Breast epithelium (tissue), 4 donors: ENCODE results near the gene SORBS1. TPM values are rescaled to one million over a fixed set of nuclear protein-coding genes. Genes with fewer than 3 reads are reported as not detected.

Source experiments
- DNase-seq, 2 donors: peaks; one replicate each; pipeline ENCODE4 v3.0.0-alpha.2; 2019; ENCODE audit warnings: low spot score in 2 of 2
- H3K27ac ChIP-seq, 2 donors: fragments of 200-600 bp; sonication (generic) in 1 of 2; one replicate each; pipeline ENCODE4 v1.5.1; 2016 to 2019; ENCODE audit warnings: mild to moderate bottlenecking in 1 of 2
- H3K27me3 ChIP-seq, 2 donors: fragments of 200-600 bp; sonication (generic) in 1 of 2; one replicate each; pipeline versions ENCODE4 v1.5.1 to v1.6.0; 2017 to 2019; ENCODE audit warnings: control low read depth in 1 of 2, mild to moderate bottlenecking in 1 of 2
- H3K36me3 ChIP-seq: fragments of 200-600 bp; one replicate; pipeline ENCODE4 v1.5.1; 2019
- H3K4me1 ChIP-seq, 2 donors: fragments of 200-600 bp; sonication (generic); one replicate each; pipeline ENCODE4 v1.5.1; 2016 to 2019; ENCODE audit warnings: control low read depth in 1 of 2
- H3K4me3 ChIP-seq, 3 donors: fragments of 200-600 bp; sonication (generic); 1 replicate in 2 of 3; 2 replicates in 1 of 3; pipeline ENCODE4 v1.5.1; 2016 to 2019; ENCODE audit warnings: mild to moderate bottlenecking in 3 of 3, moderate library complexity in 2 of 3
- H3K9me3 ChIP-seq, 2 donors: fragments of 200-600 bp; sonication (generic) in 1 of 2; one replicate each; pipeline ENCODE4 v1.5.1; 2016 to 2019; ENCODE audit warnings: control low read depth in 1 of 2
- CTCF ChIP-seq, 3 donors: fragments of 450-650 bp; IDR thresholded peaks; one replicate each; pipeline ENCODE4 v1.5.1; 2016 to 2017; ENCODE audit warnings: antibody characterized with exemption in 3 of 3, mild to moderate bottlenecking in 3 of 3, moderate library complexity in 3 of 3
- POLR2A ChIP-seq: fragments of 450-650 bp; IDR thresholded peaks from one replicate; pipeline ENCODE4 v1.6.1; 2016; ENCODE audit warnings: antibody characterized with exemption, mild to moderate bottlenecking, moderate library complexity
- POLR2AphosphoS5 ChIP-seq, 3 donors: sonication (generic); formaldehyde crosslinking; IDR thresholded peaks; one replicate each; pipeline ENCODE4 v1.6.1; 2017; ENCODE audit warnings: antibody characterized with exemption in 3 of 3
- intact Hi-C: fragments of 100-400 bp; cut with DNase I; formaldehyde crosslinking; loops from one replicate; pipeline ENCODE4 v1.15.1; 2023; ENCODE audit warnings: low total_unique reads
- total RNA-seq, 3 donors: library from RNA; depleted of rRNA; stranded (reverse); fragments of >200 nt; gene quantifications; one replicate each; pipeline ENCODE4 v1.1.0, GENCODE V29; 2016

Gene SORBS1
- total RNA-seq, 3 donors from 2014 or later: 156 to 455 (median 200) TPM

- H3K9me3 ChIP-seq: no peaks in the 10 kb centered on the region
- peak overlapping the region; percentile 85 to 91 for H3K27ac ChIP-seq
- TF ChIP-seq CTCF (IDR thresholded peaks at IDR 0.05) (no peak), POLR2AphosphoS5 (IDR thresholded peaks at IDR 0.05) (no peak), POLR2A (no peak)
- intact Hi-C loops: no loop called here
- H3K4me1 ChIP-seq: peaks cover 0 to 26% of the 10 kb centered on the region in 2 donors
- DNase-seq: no peak
- no peaks in the 10 kb centered on the region for H3K27me3 ChIP-seq
- no peak overlapping the region for H3K4me3 ChIP-seq
- H3K36me3 ChIP-seq: no peaks in the 10 kb centered on the region
These were observed 84.0 kb downstream of the SORBS1 start for GRCh38 chr10:95477175-95477520.

GRCh38 chr10:95476469-95477174 is 84.5 kb downstream of the SORBS1 start:
- Histone ChIP-seq H3K27me3 (no peaks in the 10 kb centered on the region), H3K4me1 (peaks cover 0 to 26% of the 10 kb centered on the region in 2 donors), H3K4me3 (no peak overlapping the region), H3K27ac (peak overlapping the region; percentile 85 to 91), H3K9me3 (no peaks in the 10 kb centered on the region), H3K36me3 (no peaks in the 10 kb centered on the region)
- no peak for DNase-seq
- no peak for TF ChIP-seq CTCF (IDR thresholded peaks at IDR 0.05)
- TF ChIP-seq POLR2A: no peak
- no peak for TF ChIP-seq POLR2AphosphoS5 (IDR thresholded peaks at IDR 0.05)
- intact Hi-C loops: no loop called here

GRCh38 chr10:95475827-95476468 is 85.2 kb downstream of the SORBS1 start:
- Histone ChIP-seq H3K4me1 (peaks cover 0 to 20% of the 10 kb centered on the region in 2 donors), H3K27ac (peak overlapping the region; percentile 85 to 91), H3K27me3 (no peaks in the 10 kb centered on the region), H3K36me3 (no peaks in the 10 kb centered on the region), H3K9me3 (no peaks in the 10 kb centered on the region), H3K4me3 (no peak overlapping the region)
- intact Hi-C loops: no loop called here
- DNase-seq: no peak
- TF ChIP-seq POLR2AphosphoS5 (IDR thresholded peaks at IDR 0.05) (no peak), POLR2A (no peak), CTCF (IDR thresholded peaks at IDR 0.05) (no peak)

- H3K4me1 ChIP-seq: peaks cover 0 to 18% of the 10 kb centered on the region in 2 donors
- DNase-seq: no peak
- no peaks in the 10 kb centered on the region for H3K9me3 ChIP-seq
- TF ChIP-seq POLR2A (no peak), CTCF (IDR thresholded peaks at IDR 0.05) (no peak), POLR2AphosphoS5 (IDR thresholded peaks at IDR 0.05) (no peak)
- no peak overlapping the region for H3K4me3 ChIP-seq
- no peaks in the 10 kb centered on the region for H3K36me3 ChIP-seq
- intact Hi-C loops: no loop called here
- H3K27me3 ChIP-seq: no peaks in the 10 kb centered on the region
- peak overlapping the region; percentile 91 for H3K27ac ChIP-seq
These were observed 86.2 kb downstream of the SORBS1 start for GRCh38 chr10:95475003-95475383.

- Histone ChIP-seq H3K4me3 (no peak overlapping the region), H3K36me3 (no peaks in the 10 kb centered on the region), H3K27ac (peak overlapping the region; percentile 91), H3K4me1 (peaks cover 0 to 18% of the 10 kb centered on the region in 2 donors), H3K27me3 (no peaks in the 10 kb centered on the region), H3K9me3 (no peaks in the 10 kb centered on the region)
- intact Hi-C loops: no loop called here
- TF ChIP-seq POLR2AphosphoS5 (IDR thresholded peaks at IDR 0.05) (peak; percentile 20 to 85 (median 70)), POLR2A (no peak), CTCF (IDR thresholded peaks at IDR 0.05) (peak; percentile 14 to 44 (median 20))
- peak in 1 of 2 donors; percentile 48 for DNase-seq
These were observed 86.8 kb downstream of the SORBS1 start for GRCh38 chr10:95474228-95475002.
